Measurements from ENCODE around the gene KIRREL1.

KIRREL1 gene

GRCh38 chr1:158035976-158036583 lies 42.6 kb downstream of the KIRREL1 start:
- no peak for DNase-seq

DNA sequence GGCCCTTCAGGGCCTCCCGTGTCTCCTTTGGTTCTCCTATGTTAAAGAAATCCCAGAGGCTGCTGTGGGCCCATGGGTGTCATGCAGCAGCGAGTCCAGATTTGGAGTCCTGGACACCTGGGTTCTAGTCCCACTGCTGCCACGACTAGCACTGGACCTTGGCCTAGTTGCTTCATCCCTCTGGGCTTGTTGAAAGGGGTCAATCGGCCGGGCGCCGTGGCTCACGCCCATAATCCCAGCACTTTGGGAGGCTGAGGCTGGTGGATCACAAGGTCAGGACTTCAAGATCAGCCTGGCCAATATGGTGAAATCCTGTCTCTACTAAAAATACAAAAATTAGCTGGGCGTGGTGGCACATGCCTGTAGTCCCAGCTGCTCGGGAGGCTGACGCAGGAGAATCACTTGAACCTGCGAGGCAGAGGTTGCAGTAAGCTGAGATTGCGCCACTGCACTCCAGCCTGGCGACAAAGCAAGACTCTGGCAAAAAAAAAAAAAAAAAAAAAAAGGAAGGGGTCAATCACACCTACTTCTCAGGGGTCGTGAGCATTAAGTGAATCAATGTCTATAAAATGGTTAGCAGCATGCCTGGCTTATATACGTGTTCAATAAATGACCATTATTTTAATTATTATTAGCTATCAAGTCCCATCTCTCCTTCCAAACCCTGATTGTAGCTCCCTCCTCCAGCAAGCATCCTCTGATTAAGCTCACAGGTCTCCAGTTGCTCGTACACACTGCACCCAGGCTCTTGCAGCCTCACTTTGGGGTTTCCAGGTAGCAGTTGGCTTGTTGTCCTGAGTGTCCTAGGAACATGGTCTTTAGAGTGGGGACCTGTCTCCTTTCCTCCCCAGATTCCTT lies 43.8 kb downstream of the KIRREL1 start:
- no peak for DNase-seq

DNA sequence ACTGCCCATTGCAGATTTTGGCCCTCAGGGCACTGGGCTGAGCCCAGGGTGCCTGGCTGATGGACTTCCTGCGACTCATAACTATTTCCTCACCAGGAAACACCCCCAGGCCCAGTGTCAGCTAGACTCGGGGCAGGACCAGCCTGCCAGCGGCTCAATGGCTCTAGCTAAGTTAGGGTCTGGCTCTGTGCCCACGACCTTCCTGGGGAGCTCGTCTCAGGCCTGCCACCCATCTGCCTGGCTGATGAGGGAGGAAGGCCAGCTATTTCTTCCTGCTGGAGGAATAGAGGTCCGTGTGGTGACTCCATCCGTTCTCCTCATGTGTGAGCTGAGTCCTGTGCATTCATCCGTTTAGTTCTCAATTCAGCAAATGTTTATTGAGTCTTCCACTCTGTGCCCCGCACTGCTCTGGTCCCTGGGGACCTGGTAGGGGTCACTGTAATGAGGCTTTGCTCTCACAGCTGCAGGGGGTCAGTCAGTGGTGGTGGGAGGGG lies 44.5 kb downstream of the KIRREL1 start:
- DNase-seq = no peak

GRCh38 chr1:158038793-158039192 lies 45.3 kb downstream of the KIRREL1 start:
- DNase-seq = no peak

GRCh38 chr1:158039380-158039779 lies 45.9 kb downstream of the KIRREL1 start:
- no peak for DNase-seq

DNA sequence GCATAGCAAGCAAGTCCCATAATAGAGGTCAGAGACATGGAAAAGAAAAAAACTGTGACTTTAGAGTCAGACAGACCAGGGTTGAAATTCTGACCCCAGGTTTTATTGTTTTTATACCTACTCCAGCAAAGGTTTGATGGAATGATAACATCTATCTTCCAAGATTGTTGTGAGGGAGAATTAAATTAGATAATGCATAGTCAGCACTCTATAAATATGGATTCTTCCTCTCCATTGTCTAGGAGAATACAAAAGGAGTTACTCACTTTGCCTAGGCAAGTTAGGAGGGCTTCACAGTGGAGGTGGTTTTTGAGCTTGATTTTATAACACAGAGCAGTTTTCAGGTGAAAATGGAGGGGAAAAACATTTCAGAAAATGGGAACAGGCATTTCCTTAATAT lies 46.9 kb downstream of the KIRREL1 start:
- no peak for DNase-seq

GRCh38 chr1:158043232-158043631 lies 49.8 kb downstream of the KIRREL1 start:
- no peak for DNase-seq

GRCh38 chr1:158045639-158046038 lies 52.2 kb downstream of the KIRREL1 start:
- DNase-seq = no peak

DNA sequence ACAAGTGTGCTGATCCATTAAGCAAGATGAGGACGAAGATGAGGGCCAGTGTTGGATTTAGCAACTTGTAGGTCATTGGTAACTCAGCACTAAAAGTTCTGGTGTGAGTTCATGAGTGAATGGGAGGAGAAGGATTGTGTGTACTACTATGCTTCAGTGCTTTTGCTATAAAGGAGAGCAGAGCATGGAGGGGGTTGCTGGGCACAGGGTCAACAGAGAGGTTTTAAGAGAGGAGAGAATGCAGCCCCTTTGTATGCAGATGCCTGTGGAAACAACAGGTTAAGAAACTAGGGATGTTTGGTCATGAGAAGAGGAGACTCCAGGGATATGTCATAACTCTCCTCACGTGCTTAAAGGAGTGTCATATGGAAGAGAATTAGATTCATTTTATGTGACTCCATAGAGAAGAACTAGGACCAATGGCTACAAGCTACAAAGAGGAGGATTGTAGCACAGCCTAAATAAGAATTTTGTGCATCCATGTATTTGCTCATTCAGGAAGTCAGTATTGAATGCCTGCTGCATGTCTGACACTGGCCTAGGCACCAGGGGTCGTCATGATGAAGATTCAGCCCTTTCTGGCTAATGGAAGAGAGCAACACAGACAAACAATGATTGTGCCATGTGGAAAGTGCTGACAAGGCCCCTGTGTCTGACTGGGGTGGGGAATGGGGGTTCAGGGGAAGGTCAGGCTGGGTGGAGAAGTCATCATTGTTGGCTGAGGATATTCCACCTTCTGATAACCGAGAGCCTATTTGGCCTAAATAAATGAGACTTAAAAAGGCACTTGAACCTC lies 53.5 kb downstream of the KIRREL1 start:
- DNase-seq = no peak

- no peak for DNase-seq
These were observed 55.1 kb downstream of the KIRREL1 start for GRCh38 chr1:158048371-158049067.

DNA sequence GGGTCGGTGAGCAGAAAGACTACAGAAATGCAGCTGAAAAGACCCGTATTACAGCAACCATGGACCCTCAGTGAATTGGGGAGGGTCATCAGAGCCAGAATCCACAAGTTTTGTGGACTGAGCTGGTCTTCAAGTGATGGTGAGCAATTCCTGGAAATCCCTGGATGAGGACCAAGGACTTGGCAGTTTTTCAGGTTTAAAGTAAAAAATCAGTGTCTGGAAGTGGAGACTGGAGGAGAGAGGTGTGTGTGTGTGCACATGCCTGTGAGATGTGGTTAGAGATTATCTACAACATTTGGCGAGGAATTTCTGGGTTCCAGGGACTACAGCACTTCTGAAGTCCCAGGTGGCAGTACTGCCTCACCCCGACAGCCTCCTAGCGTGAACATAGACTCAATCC lies 56.4 kb downstream of the KIRREL1 start:
- DNase-seq = no peak

GRCh38 chr1:158053276-158053675 lies 59.8 kb downstream of the KIRREL1 start:
- DNase-seq = no peak

DNA sequence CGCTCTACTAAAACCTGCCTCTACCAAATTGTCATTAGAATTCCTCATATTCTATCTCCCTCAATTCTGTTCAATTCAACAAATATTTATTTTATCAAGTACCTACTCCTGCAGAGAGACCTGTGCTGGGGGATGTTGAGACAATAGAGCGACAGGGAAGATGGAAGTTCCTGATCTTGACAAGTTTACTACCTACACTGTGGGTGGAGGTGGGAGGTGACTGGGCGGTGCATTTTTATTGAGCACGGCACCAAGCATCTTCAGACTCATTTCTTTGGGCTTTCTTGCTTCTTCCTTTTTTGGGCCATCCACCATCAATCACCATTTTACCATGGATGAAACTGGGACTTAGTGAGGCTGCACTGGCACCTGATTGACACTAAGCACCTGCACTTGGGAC lies 61.3 kb downstream of the KIRREL1 start:
- DNase-seq = no peak

GRCh38 chr1:158055854-158056253 lies 62.4 kb downstream of the KIRREL1 start:
- DNase-seq = no peak

- DNase-seq = no peak
These were observed 63.1 kb downstream of the KIRREL1 start for GRCh38 chr1:158056498-158056897.

DNA sequence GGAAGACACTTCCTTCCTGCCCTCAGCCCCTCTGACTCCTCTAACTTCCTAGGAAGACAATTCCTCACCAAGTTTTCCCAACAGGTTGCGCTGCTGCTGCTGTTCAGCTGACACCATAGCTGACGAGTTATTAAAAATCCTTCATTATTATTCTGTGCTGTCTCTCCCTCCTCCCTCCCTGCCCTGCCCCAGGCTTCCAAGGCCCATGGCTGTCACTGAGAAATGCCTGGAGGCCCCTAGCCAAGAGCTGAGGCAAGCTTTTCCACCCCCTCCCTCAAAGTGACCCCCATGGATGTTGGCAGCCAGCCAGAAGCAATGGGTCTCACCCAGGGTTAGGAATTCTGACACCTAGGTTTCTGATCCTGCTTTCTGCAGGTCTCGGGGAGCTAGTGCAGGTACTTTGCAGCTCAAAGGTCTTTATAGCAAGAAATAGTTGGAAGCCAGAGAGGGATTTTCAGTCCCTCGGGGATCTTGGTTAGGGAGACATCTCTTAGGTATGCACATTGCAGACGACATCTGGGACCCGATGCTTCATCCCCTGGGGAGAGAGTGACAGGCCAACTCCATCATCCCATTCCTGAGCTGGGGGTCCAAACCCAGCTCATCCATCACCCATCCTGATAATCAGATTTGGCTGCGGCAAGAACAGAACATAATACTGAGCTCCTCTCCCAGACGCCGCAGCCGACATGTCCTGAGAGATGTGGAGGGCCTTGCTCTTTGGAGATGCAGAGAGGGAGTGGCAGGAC lies 65.0 kb downstream of the KIRREL1 start:
- DNase-seq = no peak

DNA sequence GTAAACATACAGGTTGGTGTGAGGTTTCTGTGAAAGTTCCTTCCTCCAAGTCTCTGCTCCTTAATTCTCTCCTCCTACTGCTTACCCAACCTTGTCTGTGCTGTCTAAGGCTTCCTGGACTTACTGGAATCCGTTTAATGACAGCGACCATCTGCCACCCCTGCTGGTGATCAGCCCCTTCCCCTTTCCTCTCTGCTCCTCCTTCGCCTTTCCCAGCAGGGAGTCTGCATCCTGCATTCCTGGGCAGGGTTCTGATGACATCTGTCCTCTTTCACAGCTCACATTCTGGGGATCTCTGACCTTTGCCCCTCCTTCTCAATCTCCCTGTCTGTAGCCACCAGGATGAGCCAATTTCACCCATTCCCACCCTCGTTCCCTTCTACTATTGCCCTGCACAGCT lies 66.5 kb downstream of the KIRREL1 start:
- DNase-seq = no peak

DNA sequence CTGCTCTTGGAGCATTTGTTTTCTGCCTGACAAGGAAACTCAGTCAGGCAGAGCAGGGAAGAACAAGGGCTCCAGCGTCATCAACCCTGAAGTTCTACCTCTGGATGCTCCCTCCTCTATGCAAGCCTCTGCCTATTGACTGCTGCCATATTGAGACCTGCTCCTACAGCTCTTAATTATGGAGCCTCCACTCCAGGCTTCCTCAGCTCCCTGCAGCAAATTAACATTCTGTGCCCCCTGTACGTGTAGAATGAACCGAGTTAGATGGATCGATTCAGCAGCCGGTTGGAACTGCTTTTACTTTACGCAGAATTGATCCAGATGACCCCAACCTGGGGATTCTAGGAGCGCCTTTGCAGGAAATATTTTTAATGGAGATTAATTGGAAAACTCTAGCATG lies 68.7 kb downstream of the KIRREL1 start:
- DNase-seq = no peak

DNA sequence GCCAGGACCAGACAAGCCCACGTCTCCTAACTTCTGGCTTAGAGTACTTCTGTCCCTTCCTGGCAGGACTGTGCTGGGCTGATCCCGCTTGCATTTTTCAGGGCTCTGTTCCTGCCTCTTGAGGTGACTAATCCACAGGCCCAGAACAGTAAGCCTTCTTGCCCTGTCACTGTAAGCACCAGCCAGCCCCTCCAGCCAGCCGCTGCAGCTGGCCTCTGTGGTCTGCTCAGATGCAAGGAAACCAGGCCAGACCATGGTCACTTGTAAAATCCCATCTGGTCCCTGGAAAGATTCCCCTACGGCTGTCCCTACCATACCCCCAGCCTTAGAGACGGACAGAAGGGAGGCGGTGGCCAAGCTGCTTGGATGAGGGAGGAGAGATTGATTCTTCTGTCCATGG lies 74.2 kb downstream of the KIRREL1 start:
- no peak for DNase-seq

DNA sequence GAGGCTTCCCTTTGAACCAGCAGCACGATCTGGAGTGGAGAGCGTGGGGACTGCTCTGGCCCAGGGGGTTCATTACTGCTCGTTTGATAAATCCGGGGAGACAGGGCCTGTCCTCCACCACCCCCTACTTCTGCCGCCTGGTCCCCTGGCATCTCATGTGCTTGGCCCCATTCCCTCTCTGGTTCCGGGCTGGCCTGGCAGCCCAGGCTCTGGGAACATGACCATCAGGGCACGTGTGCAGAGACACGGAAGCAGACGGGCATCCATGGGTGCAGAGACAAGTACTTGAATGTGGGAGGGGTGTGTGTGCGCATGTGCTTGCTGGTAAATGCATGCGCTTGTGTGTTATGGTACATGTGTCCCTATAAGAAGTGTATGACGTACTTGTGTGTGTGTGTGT lies 75.5 kb downstream of the KIRREL1 start:
- no peak for DNase-seq

DNA sequence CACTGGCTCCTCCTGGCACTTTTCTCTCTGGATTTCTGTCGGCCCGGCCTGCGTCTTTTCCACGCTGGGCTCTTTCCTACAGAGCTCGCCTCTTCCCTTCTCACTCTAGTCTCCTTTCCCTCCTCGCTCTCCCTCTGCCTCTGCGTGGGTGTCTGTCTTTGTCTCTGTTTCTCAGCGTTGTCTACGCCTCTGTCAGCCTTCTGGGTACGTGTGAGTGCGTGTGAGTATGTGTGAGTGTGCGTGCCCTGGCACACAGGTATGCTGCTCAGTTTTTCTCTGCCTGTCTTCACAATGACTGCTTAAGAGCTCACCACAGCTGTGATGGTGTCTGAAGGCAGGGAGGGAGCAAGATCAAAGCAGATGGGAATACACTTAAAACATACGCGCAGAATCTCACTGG lies 77.7 kb downstream of the KIRREL1 start:
- DNase-seq = no peak

GRCh38 chr1:158075078-158075477 lies 81.6 kb downstream of the KIRREL1 start:
- no peak for DNase-seq
